Measurements from ENCODE around the gene QPRT.
"Not testable (repeated sequence)": the region's sequence is repeated elsewhere in the genome, so short reads cannot be mapped to it uniquely, and the experiment has no call there.

QPRT gene

GRCh38 chr16:29694384-29695195 lies 15.6 kb downstream of the QPRT start:
- DNase-seq: no peak

DNA sequence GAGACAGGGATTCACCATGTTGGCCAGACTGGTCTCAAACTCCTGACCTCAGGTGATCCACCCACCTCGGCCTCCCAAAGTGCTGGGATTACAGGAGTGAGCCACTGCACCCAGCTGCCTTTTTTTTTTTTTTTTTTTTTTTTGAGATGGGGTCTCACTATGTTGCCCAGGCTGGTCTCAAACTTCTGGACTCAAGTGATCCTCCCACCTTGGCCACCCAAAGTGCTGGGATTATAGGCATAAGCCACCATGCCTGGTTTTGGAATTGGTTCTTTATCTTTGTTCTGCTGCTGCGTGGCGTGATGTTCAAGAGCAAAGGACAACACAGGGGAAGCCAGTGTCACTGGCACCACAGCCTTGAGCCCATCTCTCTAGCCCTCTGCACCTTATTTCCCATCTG lies 16.7 kb downstream of the QPRT start:
- DNase-seq: not testable (repeated sequence)

DNA sequence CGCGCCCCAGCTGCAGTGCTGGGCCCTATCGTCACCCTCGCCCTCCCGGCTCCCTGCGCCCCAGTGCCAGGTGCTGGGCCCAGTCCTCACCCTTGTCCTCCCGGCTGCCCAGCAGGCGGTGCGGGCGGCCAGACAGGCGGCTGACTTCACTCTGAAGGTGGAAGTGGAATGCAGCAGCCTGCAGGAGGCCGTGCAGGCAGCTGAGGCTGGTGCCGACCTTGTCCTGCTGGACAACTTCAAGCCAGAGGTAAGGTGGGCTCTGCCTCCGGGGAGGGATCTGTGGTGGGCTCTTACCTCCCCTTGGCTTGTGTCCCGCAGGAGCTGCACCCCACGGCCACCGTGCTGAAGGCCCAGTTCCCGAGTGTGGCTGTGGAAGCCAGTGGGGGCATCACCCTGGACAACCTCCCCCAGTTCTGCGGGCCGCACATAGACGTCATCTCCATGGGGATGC lies 17.9 kb downstream of the QPRT start:
- DNase-seq: no peak

GRCh38 chr16:29697391-29697790 lies 18.4 kb downstream of the QPRT start:
- no peak for DNase-seq

DNA sequence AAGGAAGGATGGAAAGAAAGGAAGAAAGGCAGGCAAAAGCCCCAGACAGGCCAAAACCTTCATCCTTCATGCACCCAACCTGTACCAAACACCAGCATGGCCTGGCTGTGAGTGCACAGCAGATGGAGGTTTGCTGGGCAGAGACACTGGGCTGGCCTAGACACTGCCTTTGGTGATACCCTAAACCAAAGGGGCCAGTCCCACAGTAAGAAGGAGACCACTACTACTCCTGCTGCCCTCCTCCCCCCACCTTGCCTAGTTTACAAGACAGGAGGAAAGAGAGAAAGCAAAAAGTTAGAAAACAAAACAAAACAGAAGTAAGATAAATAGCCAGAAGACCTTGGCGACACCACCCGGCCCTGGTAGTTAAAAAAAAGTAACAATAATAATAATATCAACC lies 19.1 kb downstream of the QPRT start:
- DNase-seq: no peak

DNA sequence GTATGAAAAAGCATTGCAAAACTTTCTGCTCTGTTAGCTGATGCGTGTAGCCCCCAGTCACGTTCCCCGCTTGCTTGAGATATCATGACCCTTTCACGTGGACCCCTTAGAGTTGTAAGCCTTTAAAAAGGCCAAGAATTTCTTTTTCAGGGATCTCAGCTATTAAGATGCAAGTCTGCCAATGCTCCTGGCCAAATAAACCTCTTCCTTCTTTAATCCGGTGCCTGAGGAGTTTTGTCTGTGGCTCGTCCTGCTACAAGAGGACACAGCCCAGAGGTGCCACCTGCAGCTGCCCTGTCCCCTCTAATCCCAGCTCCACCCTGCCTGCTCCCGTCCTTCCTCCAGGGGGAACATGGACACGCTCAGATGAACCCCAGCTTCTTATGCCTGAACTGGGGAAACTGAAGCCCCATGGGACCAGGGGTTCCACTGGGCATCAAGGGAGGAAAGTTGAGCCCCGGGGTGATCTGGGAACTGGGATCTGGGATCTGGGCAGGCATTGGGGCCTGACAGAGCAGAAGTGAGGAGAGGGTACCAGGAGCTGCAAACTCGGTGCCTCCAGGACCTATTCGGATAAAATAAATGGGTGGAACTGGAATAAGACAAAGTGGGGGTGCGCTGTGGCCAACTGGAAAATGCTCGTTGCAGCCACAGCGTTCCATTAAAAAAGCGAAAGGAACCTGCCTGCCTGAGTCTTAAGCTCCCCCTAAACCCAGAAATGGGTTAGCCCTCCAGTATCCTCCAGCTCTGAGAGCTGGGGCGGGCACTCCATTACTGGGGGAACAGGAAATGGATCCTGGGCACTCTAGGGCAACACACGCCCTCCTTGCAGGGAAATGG lies 19.7 kb downstream of the QPRT start:
- DNase-seq: no peak

DNA sequence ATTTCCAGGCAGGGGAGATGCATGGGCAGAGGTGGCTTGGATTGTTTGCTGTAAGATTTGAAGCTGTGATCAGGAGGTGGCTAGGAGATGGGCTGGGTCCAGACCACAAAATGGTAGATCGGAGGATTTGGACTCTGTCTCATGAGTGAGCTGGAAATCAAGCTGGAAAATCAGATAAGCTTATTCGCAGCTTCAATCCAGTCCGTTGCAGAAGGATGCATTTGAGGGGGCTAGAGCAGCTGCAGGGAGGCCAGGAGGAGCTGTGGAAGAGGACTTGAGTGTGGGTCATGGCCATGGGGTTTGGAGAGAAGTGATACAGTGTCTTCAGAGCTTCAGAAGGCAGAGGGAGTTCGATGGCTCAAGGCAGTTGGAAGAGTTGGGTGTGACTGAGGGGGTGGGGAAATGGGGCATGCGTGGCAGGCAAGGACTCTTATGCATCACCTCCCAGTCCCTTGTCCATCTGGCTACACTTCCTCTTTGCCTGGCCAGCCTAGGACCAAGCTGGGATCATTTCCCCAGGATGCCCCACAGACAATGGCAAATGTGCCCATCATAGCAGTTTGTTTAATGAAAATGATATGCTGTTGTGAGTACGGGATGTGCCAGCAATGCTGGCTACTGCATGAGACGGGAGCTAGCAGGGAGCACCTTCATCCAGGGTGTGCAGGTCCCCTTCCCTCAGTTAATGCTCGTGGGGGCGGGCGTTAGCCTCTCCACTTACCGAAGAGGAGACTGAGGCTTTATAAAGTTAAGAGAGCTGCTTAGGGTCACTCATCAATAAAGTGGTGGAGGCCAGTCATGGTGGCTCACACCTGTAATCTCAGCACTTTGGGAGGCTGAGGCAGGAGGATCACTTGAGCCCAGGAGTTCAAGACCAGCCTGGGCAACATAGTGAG lies 20.6 kb downstream of the QPRT start:
- DNase-seq: no peak

DNA sequence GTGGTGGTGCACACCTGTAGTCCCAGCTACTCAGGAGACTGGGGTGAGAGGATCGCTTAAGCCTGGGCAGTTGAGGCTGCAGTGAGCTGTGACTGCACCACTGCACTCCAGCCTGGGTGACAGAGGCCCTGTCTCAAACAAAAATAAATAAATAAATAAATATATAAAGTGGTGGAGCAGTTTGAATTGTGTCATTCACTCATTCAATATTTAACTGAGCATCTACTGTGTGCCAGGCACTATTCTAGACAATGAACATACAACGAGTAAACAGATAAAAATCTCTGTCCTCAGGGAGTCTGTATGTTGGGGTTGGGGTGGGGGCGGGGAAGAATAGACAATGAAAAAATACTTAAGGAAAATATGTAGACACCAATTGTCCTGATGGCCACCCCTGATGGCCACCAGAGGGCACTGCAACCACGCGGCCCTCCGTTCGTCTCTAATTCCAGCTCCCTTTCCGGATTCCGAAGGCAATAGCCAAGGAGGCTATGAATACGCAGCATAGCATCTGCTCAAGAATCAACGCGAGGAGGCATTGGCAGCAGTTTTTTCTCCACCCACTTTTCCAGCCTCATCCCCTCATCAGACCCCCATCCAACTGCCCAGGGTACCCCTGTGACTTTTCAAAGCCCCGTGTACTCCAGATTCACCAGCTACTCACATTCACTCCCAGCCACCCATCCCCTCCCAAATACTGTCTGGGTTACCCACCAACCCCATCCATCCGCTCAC lies 21.4 kb downstream of the QPRT start:
- peak; percentile 83 for DNase-seq

- no peak for DNase-seq
These were observed 22.2 kb downstream of the QPRT start for GRCh38 chr16:29701214-29701555.

GRCh38 chr16:29702269-29702668 lies 23.3 kb downstream of the QPRT start:
- peak; percentile 11 for DNase-seq

DNA sequence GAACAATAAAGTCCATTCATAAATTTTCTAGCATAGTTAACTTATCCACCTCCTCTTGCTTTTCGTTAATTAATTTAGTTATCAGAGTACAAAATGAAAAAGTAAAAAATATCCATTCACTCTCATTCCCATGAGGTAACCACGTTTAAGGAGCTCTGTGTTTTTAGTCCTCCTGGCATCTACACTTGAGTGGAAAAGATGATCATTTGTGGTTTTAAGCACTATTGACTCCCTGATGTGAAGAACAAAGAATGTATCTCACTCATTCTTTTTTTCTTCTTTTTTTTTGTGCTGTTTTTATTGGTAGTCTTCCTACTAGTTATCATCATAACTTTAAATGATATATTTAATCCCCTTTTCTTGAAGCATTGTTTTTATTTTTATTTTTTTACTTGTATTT lies 26.1 kb downstream of the QPRT start:
- DNase-seq: no peak

DNA sequence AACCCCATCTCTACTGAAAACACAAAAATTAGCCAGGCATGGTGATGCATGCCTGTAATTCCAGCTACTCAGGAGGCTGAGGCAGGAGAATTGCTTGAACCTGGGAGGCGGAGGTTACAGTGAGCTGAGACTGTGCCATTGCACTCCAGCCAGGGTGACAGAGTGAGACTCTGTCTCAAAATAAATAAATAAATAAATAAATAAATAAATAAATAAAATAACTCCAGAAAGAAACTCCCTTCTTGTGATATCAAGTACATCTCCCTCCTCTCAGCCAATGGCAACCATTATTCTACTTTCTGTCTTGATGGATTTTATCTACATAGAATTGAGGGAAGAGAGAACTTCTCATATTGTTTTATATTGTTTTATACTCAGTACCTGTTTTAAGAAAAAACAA lies 28.2 kb downstream of the QPRT start:
- not testable (repeated sequence) for DNase-seq

- DNase-seq: no peak
These were observed 30.1 kb downstream of the QPRT start for GRCh38 chr16:29708917-29709600.

DNA sequence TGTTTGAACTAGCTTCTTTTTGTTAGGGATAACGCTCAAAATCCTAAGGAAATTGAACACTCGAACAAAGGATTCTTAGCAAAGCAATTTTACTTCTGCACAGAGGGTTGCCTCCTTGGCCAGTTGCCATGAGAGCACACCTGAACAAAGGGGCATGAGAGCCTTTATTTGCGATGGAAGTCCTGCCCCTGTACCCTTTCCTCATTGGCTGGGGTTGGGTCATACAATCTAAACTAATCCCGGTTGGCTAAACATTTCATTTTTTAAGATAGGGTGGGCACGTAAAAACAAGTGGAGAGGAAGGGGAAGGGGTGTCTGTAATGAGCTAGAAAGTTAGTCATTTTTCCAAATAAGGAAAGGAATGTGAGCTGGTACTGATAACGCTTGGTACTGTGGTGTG lies 30.7 kb downstream of the QPRT start:
- not testable (repeated sequence) for DNase-seq

DNA sequence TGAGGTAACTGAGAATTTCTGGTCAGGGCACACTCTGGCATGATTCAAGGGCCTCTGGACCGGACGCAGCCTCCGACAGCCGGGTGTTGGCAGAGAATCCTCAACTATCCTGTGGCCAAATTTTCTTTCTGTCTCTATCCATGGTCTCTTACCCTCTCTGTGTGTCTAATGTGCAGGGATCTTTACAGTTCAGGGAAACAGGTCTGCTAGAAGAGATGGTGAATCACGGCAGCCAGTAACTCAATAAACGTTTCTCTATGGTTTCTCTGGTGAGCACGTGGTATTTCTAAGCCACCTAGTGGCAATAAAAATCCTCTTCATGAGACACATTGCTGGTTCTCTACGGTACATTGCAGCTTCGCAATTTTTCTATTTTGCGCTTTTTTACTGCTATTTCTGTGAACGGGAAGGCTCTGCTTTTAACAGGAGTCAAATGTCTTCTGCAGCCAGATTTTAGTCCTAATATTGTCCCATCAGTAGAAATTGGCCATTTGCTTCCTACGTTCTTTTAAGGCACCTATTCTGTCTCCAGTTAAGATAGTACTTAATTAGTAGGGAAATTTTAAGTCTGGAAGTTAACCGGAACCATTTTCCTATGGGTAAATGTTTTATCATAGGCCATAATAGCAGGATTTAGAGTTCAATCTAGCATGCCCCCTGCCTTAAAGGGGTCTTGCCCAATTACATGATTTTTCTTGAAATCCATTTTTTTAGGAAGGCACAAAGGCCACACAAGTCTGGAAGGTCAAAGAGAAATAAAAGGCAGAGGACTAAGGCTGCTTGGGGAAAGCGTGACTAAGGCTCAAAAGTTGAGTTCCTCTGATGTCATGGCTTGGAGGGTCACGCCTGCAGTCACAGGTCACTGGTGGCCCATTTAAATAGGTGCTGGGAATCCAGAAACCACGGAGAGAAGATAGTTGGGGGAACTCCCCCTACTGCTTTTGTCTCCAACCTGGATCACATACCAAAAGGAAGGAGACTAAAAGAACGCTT lies 31.5 kb downstream of the QPRT start:
- peak; percentile 76 for DNase-seq

- no peak for DNase-seq
These were observed 33.8 kb downstream of the QPRT start for GRCh38 chr16:29712809-29713208.

GRCh38 chr16:29714396-29714795 lies 35.4 kb downstream of the QPRT start:
- no peak for DNase-seq

DNA sequence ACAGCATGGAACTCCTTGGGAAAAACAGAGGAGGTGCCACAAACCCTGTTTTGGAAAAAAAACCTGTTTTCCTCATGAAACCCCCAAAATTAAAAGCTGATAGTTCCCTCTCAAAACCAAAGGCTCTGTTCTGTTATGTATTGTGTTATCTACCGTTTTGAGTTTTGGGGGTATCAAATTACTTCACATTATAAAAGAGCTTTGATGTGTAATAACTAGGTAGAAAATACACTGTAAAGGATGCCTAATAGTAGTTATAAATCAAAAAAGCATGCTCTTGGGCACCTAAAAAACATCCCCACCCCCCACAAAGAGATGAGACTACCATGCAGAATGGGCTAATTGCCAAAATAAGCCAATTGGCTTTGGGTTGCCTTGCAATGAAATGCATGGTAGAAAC lies 36.0 kb downstream of the QPRT start:
- no peak for DNase-seq

- DNase-seq: no peak
These were observed 38.1 kb downstream of the QPRT start for GRCh38 chr16:29717113-29717512.

- DNase-seq: no peak
These were observed 40.1 kb downstream of the QPRT start for GRCh38 chr16:29719063-29719462.

DNA sequence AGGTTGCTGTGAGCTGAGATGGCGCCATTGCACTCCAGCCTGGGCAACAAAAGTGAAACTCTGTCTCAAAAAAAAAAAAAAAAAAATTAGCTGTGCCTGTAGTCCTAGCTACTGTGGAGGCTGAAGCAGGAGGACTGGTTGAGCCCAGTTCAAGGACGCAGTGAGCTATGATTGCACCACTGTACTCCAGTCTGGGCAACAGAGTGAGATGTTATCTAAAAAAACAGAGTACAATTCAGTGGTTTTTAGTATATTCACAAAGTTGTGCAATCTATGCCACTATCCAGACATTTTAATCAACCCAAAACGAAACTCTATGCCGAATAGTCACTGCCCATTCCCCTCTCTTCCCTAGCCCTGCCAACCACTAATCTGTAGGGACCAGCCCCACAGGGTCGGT lies 41.7 kb downstream of the QPRT start:
- DNase-seq: no peak

Data from fibroblast of skin of right biceps (primary cell).